GM23338 (cell line): ENCODE results near the gene GRIN1.

ENCODE experiments used
- NANOG ChIP-seq: IDR thresholded peaks from 2 replicates; pipeline ENCODE4 v1.6.1; 2016; ENCODE audit warnings: antibody characterized with exemption, borderline replicate concordance
- TF ChIP-seq, protein P1 (sequence below), 2 experiments: fragments of 200-600 bp in 1 of 2; sonication (generic) in 1 of 2; conservative IDR thresholded peaks; 2 replicates each; pipeline versions ENCODE4 v1.5.1 to v1.6.1; 2016 to 2017; ENCODE audit warnings: antibody characterized with exemption in 2 of 2, low read depth in 2 of 2, mild to moderate bottlenecking in 2 of 2, moderate library complexity in 1 of 2
- TF ChIP-seq, protein P2 (sequence below): IDR thresholded peaks from one replicate; pipeline ENCODE4 v1.6.1; 2018; ENCODE audit warnings: antibody characterized with exemption; ENCODE audit not compliant: unreplicated experiment

DNA sequence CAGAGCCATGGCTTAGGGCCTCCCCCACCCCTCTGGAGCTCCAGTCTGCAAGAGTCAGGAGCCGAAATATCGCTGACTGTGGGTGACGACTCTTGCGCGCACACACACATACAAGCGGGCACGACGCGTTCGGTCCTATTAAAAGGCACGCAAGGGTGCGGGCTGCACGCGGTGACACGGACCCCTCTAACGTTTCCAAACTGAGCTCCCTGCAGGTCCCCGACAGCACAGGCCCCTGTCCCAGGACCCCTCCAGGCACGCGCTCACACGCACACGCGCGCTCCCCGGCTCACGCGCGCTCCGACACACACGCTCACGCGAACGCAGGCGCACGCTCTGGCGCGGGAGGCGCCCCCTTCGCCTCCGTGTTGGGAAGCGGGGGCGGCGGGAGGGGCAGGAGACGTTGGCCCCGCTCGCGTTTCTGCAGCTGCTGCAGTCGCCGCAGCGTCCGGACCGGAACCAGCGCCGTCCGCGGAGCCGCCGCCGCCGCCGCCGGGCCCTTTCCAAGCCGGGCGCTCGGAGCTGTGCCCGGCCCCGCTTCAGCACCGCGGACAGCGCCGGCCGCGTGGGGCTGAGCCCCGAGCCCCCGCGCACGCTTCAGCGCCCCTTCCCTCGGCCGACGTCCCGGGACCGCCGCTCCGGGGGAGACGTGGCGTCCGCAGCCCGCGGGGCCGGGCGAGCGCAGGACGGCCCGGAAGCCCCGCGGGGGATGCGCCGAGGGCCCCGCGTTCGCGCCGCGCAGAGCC is at the start of gene GRIN1:
- TF ChIP-seq, protein P1, sequence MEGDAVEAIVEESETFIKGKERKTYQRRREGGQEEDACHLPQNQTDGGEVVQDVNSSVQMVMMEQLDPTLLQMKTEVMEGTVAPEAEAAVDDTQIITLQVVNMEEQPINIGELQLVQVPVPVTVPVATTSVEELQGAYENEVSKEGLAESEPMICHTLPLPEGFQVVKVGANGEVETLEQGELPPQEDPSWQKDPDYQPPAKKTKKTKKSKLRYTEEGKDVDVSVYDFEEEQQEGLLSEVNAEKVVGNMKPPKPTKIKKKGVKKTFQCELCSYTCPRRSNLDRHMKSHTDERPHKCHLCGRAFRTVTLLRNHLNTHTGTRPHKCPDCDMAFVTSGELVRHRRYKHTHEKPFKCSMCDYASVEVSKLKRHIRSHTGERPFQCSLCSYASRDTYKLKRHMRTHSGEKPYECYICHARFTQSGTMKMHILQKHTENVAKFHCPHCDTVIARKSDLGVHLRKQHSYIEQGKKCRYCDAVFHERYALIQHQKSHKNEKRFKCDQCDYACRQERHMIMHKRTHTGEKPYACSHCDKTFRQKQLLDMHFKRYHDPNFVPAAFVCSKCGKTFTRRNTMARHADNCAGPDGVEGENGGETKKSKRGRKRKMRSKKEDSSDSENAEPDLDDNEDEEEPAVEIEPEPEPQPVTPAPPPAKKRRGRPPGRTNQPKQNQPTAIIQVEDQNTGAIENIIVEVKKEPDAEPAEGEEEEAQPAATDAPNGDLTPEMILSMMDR (conservative IDR thresholded peaks at IDR 0.05; ENCODE audit: low read depth in 2 of 2): no peak
- no peak for TF ChIP-seq NANOG
- TF ChIP-seq, protein P2, sequence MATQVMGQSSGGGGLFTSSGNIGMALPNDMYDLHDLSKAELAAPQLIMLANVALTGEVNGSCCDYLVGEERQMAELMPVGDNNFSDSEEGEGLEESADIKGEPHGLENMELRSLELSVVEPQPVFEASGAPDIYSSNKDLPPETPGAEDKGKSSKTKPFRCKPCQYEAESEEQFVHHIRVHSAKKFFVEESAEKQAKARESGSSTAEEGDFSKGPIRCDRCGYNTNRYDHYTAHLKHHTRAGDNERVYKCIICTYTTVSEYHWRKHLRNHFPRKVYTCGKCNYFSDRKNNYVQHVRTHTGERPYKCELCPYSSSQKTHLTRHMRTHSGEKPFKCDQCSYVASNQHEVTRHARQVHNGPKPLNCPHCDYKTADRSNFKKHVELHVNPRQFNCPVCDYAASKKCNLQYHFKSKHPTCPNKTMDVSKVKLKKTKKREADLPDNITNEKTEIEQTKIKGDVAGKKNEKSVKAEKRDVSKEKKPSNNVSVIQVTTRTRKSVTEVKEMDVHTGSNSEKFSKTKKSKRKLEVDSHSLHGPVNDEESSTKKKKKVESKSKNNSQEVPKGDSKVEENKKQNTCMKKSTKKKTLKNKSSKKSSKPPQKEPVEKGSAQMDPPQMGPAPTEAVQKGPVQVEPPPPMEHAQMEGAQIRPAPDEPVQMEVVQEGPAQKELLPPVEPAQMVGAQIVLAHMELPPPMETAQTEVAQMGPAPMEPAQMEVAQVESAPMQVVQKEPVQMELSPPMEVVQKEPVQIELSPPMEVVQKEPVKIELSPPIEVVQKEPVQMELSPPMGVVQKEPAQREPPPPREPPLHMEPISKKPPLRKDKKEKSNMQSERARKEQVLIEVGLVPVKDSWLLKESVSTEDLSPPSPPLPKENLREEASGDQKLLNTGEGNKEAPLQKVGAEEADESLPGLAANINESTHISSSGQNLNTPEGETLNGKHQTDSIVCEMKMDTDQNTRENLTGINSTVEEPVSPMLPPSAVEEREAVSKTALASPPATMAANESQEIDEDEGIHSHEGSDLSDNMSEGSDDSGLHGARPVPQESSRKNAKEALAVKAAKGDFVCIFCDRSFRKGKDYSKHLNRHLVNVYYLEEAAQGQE: peak; percentile 77
